ENCODE measurements around the gene RELN.

GRCh38 chr7:103685646-103686045 lies 303.8 kb downstream of the RELN start:
- TF ChIP-seq FOXP2 (optimal IDR thresholded peaks at IDR 0.05; ENCODE audit: borderline replicate concordance, extremely low read depth, extremely low read length, insufficient read depth) (no peak), REST (IDR thresholded peaks at IDR 0.05; ENCODE audit: insufficient read depth in 1 of 2, low read depth in 2 of 2, low read length in 2 of 2) (no peak), POLR2AphosphoS5 (IDR thresholded peaks at IDR 0.05; ENCODE audit: low read depth, low read length) (no peak), SIN3A (IDR thresholded peaks at IDR 0.05; ENCODE audit: borderline replicate concordance, insufficient read depth, low read length) (no peak), TAF1 (IDR thresholded peaks at IDR 0.05; ENCODE audit: borderline replicate concordance, insufficient read depth, low read length) (no peak)

All from PFSK-1 (cell line).